PFSK-1 (cell line): ENCODE results near the gene EFCAB5.

Experiments
- FOXP2 ChIP-seq: optimal IDR thresholded peaks from 2 replicates; pipeline ENCODE3; 2011; ENCODE audit warnings: borderline replicate concordance, control low read depth, inconsistent platforms; ENCODE audit not compliant: insufficient read depth; ENCODE audit errors: extremely low read length, extremely low read depth
- POLR2AphosphoS5 ChIP-seq: IDR thresholded peaks from 2 replicates; pipeline ENCODE4 v1.6.1; 2012; ENCODE audit warnings: low read depth, mild to moderate bottlenecking, control low read depth, low read length, moderate library complexity
- REST ChIP-seq, 2 experiments: IDR thresholded peaks; 2 replicates each; pipeline versions ENCODE4 v1.6.1 to v1.8.0; 2011 to 2012; ENCODE audit warnings: low read depth in 2 of 2, low read length in 2 of 2, control low read depth in 1 of 2, inconsistent platforms in 1 of 2, mild to moderate bottlenecking in 1 of 2, moderate library complexity in 1 of 2; ENCODE audit not compliant: insufficient read depth in 1 of 2
- SIN3A ChIP-seq: IDR thresholded peaks from 2 replicates; pipeline ENCODE4 v1.6.1; 2012; ENCODE audit warnings: mild to moderate bottlenecking, low read length, moderate library complexity, borderline replicate concordance; ENCODE audit not compliant: insufficient read depth
- TAF1 ChIP-seq: IDR thresholded peaks from 2 replicates; pipeline ENCODE4 v1.6.1; 2012; ENCODE audit warnings: low read length, control low read depth, borderline replicate concordance; ENCODE audit not compliant: insufficient read depth

EFCAB5 gene

DNA sequence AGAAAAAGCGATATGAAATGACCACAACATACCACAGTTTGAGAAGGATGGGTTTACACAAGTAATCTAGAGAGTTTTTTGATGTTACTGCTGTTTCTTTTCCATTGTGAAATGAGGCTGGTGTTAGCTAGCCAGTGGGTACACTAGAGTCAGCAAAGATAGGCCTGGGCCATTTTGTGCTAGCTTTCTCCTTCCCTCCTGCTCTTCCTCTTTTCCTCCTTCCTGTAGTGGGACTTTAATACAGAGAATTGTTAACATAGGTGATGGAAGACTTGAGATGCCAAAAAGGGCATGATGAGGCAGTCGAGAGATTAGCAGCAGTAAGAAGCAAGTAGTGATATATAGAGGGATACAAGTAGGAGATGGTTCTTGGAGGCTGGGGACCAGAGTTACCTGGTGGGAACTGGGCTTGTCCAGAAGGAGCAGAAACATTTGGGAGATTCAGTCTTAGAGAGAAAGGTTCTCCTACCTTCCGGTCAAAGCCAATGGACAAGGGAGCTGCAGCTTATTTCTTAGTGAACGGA lies 182.9 kb downstream of the EFCAB5 start:
- TF ChIP-seq REST (IDR thresholded peaks at IDR 0.05; ENCODE audit: insufficient read depth in 1 of 2, low read depth in 2 of 2, low read length in 2 of 2): no peak
- no peak for TF ChIP-seq TAF1
- no peak for TF ChIP-seq SIN3A
- TF ChIP-seq POLR2AphosphoS5: no peak
- TF ChIP-seq FOXP2: no peak

DNA sequence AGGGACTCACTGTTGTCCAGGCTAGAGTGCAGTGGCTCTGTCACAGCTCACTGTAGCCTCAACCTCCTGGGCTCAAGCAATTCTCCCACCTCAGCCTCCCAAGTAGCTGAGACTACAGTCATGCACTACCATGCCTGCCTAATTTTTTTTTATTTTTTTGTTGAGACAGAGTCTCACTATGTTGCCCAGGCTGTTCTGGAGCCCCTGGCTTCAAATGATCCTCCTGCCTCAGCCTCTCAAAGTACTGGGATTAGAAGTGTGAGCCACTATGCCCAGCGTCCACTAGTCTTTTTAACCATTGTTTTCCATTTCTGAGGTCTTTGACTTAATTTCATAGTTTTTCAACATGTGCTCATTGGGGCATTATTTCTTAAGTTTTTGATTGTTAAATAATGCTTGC lies 188.7 kb downstream of the EFCAB5 start:
- TF ChIP-seq FOXP2 (no peak), POLR2AphosphoS5 (no peak), REST (IDR thresholded peaks at IDR 0.05; ENCODE audit: insufficient read depth in 1 of 2, low read depth in 2 of 2, low read length in 2 of 2) (no peak), SIN3A (no peak), TAF1 (no peak)

GRCh38 chr17:30132615-30133014 lies 191.2 kb downstream of the EFCAB5 start:
- no peak for TF ChIP-seq TAF1
- TF ChIP-seq SIN3A: no peak
- TF ChIP-seq POLR2AphosphoS5: no peak
- no peak for TF ChIP-seq FOXP2
- no peak for TF ChIP-seq REST (IDR thresholded peaks at IDR 0.05; ENCODE audit: insufficient read depth in 1 of 2, low read depth in 2 of 2, low read length in 2 of 2)

DNA sequence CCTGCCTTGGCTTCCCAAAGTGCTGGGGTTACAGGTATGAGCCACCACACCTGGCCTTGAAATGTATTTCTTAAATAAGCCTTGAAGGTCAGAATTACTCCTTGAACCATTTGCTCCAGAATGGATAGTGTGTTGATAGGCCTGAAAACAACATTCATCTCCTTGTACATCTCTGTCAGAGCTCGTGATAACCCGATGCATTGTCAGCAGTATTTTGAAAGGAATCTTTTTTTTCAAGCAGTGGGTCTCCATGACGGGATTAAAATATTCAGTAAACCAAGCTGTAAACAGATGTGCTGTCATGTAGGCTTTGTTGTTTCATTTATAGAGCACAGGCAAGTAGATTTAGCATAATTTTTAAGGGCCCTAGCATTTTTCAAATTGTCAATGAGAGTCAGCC lies 191.8 kb downstream of the EFCAB5 start:
- no peak for TF ChIP-seq FOXP2
- TF ChIP-seq SIN3A: no peak
- no peak for TF ChIP-seq TAF1
- no peak for TF ChIP-seq REST (IDR thresholded peaks at IDR 0.05; ENCODE audit: insufficient read depth in 1 of 2, low read depth in 2 of 2, low read length in 2 of 2)
- no peak for TF ChIP-seq POLR2AphosphoS5

DNA sequence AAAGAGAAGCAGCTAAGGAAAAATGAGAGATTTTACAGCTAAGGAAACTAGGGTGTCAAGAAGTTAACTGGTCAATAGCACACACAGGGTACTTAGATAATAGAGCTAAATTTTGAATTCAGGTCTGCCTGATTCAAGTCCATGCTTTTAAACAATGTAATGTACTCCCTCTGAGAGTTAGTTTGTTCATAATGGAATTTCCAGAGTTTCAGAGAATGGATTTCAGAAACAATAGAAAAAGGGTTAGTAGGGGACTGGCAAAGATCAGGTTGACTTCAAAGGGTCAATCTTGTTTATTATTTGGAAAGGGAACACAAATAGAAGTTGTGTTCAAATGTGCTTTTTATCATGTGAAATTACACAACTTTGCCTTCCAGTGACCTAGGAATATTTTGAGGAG lies 193.1 kb downstream of the EFCAB5 start:
- TF ChIP-seq POLR2AphosphoS5 (no peak), TAF1 (no peak), SIN3A (no peak), FOXP2 (no peak), REST (IDR thresholded peaks at IDR 0.05; ENCODE audit: insufficient read depth in 1 of 2, low read depth in 2 of 2, low read length in 2 of 2) (no peak)
